ENCODE measurements around the gene ASIC4.

ASIC4 gene

DNA sequence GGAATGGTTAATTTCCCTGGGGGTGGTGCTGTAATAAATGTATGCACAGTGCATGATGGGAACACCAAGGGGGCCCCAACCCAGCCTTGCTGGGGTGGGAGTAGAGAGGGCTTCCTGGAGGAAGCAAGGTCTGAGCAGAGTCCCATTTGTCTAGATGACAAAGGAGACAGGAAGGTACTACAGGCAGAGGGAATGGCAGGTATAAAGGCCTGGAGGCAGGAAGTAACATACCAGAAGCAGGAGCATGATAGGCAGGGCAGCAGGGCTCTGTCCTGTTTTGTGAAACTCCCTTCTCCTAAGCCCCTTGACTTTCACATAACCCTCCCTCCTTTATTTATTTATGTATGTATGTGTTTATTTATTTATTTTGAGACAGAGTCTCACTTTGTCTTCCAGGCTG is 11.7 kb upstream of the ASIC4 start:
- in situ Hi-C loops (cut with HindIII; ENCODE audit: low sequenced_read_pairs), result no loop called here
- H3K4me3 ChIP-seq (ENCODE audit: low read depth, low read length), result no peak overlapping the region
- DNase-seq (ENCODE audit: low read depth), result no peak
- TF ChIP-seq, protein P1, sequence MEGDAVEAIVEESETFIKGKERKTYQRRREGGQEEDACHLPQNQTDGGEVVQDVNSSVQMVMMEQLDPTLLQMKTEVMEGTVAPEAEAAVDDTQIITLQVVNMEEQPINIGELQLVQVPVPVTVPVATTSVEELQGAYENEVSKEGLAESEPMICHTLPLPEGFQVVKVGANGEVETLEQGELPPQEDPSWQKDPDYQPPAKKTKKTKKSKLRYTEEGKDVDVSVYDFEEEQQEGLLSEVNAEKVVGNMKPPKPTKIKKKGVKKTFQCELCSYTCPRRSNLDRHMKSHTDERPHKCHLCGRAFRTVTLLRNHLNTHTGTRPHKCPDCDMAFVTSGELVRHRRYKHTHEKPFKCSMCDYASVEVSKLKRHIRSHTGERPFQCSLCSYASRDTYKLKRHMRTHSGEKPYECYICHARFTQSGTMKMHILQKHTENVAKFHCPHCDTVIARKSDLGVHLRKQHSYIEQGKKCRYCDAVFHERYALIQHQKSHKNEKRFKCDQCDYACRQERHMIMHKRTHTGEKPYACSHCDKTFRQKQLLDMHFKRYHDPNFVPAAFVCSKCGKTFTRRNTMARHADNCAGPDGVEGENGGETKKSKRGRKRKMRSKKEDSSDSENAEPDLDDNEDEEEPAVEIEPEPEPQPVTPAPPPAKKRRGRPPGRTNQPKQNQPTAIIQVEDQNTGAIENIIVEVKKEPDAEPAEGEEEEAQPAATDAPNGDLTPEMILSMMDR (IDR thresholded peaks at IDR 0.05; ENCODE audit: low read depth, low read length, missing control alignments), result no peak

DNA sequence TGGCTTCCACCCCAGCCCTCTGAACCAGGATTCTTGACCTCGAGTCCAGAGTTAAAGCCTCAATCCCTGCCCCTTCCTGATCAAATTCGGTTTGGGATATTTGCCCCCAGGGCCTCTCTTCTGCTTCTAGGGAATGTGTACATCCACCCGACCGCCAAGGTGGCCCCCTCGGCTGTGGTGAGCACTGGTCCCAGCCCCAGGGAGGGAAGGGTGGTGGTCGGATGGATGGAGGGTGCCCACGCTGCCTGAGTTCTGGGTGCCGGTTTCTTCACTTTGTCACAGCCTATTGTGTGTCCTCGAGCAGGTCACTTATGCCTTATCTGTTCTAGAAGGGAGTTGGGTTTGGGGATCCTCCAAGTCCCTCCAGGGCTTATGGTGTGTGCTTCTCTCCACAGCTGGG is 8.7 kb upstream of the ASIC4 start:
- TF ChIP-seq, protein P1 (IDR thresholded peaks at IDR 0.05; ENCODE audit: low read depth, low read length, missing control alignments), result no peak
- in situ Hi-C loops (cut with HindIII; ENCODE audit: low sequenced_read_pairs), result no loop called here
- H3K4me3 ChIP-seq (ENCODE audit: low read depth, low read length), result no peak overlapping the region
- DNase-seq (ENCODE audit: low read depth), result no peak

GRCh38 chr2:219506153-219506801 is 8.0 kb upstream of the ASIC4 start:
- DNase-seq (ENCODE audit: low read depth), result no peak
- TF ChIP-seq, protein P1 (IDR thresholded peaks at IDR 0.05; ENCODE audit: low read depth, low read length, missing control alignments), result no peak
- H3K4me3 ChIP-seq (ENCODE audit: low read depth, low read length), result no peak overlapping the region
- in situ Hi-C loops (cut with HindIII; ENCODE audit: low sequenced_read_pairs), result no loop called here

DNA sequence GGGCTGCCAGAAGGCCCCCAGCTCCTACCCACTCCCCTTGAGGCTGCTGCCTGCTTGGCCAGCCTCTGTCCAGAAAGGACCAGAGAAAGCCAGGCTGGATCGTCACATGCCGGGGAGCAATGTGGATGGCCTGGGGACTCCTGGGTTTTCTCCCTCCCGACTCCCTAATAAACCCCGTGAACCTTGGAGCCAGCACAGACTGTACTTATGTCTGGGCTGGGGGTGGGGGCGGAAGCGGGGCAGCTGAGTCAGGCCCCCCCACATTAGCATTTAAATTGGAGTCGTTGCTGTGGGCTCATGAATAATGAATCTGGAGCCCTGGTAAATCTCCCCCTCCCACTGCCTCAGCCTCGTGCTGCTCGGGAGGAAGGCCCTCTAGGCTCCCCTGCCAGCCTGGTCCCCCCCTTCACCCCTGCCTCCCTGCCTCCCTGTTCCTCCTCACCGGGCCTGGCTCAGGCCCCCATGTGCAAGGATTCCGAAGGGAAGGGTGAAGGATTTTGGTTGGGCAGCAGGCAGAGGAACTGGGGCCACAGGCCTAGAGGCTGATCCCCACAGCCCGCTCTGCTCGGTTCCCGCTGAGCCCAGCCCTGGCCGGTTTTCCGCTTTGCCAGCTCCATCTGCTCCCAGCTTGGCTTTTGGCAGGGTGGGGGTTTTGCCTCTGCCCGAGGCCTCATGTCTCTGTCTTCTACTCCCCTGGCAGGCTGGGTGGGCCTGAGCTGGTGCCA is 7.3 kb upstream of the ASIC4 start:
- TF ChIP-seq, protein P1 (IDR thresholded peaks at IDR 0.05; ENCODE audit: low read depth, low read length, missing control alignments), result no peak
- in situ Hi-C loops (cut with HindIII; ENCODE audit: low sequenced_read_pairs), result no loop called here
- no peak overlapping the region for H3K4me3 ChIP-seq (ENCODE audit: low read depth, low read length)
- DNase-seq (ENCODE audit: low read depth), result no peak

DNA sequence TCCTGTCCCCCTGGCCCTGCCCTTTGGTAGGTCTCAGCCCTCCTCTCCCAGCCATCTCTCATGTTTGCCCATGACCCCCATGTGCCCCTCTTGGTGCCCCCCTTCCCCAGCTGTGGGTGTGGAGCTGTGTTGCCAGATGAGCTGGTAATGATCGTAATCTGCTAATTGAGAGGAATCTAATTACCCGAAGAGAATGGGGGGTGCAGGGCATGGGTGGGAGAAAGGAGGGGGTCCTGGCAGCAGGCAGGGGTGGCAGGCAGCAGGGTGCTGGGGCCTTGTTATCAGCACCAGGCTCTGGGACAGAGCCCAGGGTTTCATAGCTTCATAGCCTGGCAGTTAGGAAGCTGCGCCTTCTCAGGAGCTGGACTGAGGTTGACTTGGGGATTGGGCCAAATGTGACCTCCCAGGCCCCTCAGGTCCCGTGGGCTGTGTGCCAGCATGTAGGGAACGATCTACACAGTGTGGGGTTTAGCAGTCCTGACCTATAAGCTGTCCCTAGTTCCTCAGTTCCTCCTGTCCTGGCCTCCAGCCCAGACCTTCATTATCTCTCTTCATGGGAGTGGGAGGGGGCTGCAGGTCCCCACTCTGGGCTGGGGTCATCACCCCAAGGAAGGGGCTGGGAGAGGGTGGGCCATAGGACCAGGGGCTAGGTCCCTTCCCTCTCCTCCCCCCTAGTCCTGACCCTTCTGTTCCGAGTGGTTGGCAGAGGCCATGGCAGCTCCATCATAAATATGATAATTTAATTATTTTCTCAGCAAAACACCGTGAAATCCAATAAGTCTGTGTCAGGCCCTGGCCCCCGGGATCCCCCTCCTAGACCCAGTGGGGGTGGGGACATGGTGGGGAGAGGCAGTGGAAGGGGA is 6.5 kb upstream of the ASIC4 start:
- H3K4me3 ChIP-seq (ENCODE audit: low read depth, low read length), result no peak overlapping the region
- no peak for DNase-seq (ENCODE audit: low read depth)
- in situ Hi-C loops (cut with HindIII; ENCODE audit: low sequenced_read_pairs), result no loop called here
- TF ChIP-seq, protein P1 (IDR thresholded peaks at IDR 0.05; ENCODE audit: low read depth, low read length, missing control alignments), result no peak

DNA sequence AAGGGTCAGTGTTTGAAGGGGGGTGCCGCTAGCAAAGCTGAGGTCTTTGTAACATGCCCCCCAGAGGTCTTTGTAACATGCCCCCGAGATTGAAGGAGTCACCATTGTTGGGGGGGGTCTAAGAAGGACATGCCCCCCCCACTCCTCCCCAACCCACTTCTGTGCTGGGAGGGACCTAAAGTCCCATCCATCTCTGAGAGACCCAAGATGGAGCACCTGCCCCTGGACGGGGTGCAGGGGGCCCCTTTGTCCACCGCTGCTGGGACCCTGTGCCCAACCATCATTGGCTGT is 5.9 kb upstream of the ASIC4 start:
- H3K4me3 ChIP-seq (ENCODE audit: low read depth, low read length), result no peak overlapping the region
- TF ChIP-seq, protein P1 (IDR thresholded peaks at IDR 0.05; ENCODE audit: low read depth, low read length, missing control alignments), result no peak
- in situ Hi-C loops (cut with HindIII; ENCODE audit: low sequenced_read_pairs), result no loop called here
- no peak for DNase-seq (ENCODE audit: low read depth)
